T-helper 1 cell treated with Interleukin-12 subunit alpha and Interleukin-12 subunit beta and Interleukin-4 antibody, amounts not matched to agents 30 ng/mL and 1 ng/mL, for 36 hours (primary cell): Measurements from ENCODE around the gene UBA1. TPM values are rescaled to one million over a fixed set of nuclear protein-coding genes. Genes with fewer than 3 reads are reported as not detected.

Experiments
- intact Hi-C: fragments of 100-400 bp; cut with micrococcal nuclease; formaldehyde crosslinking; loops from one replicate; pipeline ENCODE4 v1.15.1; 2024
- total RNA-seq: library from RNA; stranded (reverse); gene quantifications from 2 replicates; pipeline ENCODE4 v1.2.3, GENCODE V29; 2022

Gene UBA1
- 183 and 186 TPM in 2 replicates for total RNA-seq

GRCh38 chrX:47193475-47194193 lies at the start of gene UBA1:
Gene UBA1 (plus strand): TSS chrX:47193829. CDS start chrX:47198803, 4,974 bp downstream.
- intact Hi-C loops = loop anchor here (1.0 to 10.0 kb wide), 17 partner anchors 24 to 1331 kb away; partner anchors contain the start of genes ARAF, EBP, ELK1 and FTSJ1

- intact Hi-C loops = loop anchor here (1.0 to 2.0 kb wide), 3 partner anchors 15 to 693 kb away; partner anchors contain the start of gene ZNF81
These were observed 49.6 kb upstream of the UBA1 start for GRCh38 chrX:47143894-47144625.

GRCh38 chrX:47144626-47145394 lies 48.8 kb upstream of the UBA1 start, which contains the start of the genes NDUFB11 and RBM10:
Gene NDUFB11 (minus strand): TSS chrX:47144702. CDS start chrX:47144679, 23 bp downstream.
Gene RBM10 (plus strand): TSS chrX:47145221. CDS start chrX:47147482, 2,261 bp downstream.
- intact Hi-C loops = loop anchor here (1.0 to 5.0 kb wide), 11 partner anchors 16 to 692 kb away; partner anchors contain the start of genes CDK16, USP11, UXT and ZNF41

- intact Hi-C loops = loop anchor here (1.0 to 5.0 kb wide), 10 partner anchors 45 to 691 kb away; partner anchors contain the start of genes CDK16, USP11, UXT and ZNF41
These were observed 48.1 kb upstream of the UBA1 start for GRCh38 chrX:47145395-47146120.

- intact Hi-C loops = loop anchor here (5.0 kb wide), 1 partner anchor 236 kb away; no protein-coding TSS in a partner anchor
These were observed 47.3 kb upstream of the UBA1 start for GRCh38 chrX:47146121-47146935.

- intact Hi-C loops = loop anchor here (5.0 kb wide), 1 partner anchor 235 kb away; no protein-coding TSS in a partner anchor
These were observed 46.4 kb upstream of the UBA1 start for GRCh38 chrX:47146936-47147859.

GRCh38 chrX:47148946-47149345 lies 44.7 kb upstream of the UBA1 start:
- intact Hi-C loops = loop anchor here (5.0 kb wide), 1 partner anchor 233 kb away; no protein-coding TSS in a partner anchor

- intact Hi-C loops = no loop called here
These were observed 42.2 kb upstream of the UBA1 start for GRCh38 chrX:47151435-47151834.

- intact Hi-C loops = no loop called here
These were observed 36.8 kb upstream of the UBA1 start for GRCh38 chrX:47156611-47157520.

- intact Hi-C loops = no loop called here
These were observed 35.5 kb upstream of the UBA1 start for GRCh38 chrX:47158131-47158530.

GRCh38 chrX:47158781-47159180 lies 34.8 kb upstream of the UBA1 start:
- intact Hi-C loops = no loop called here

- intact Hi-C loops = no loop called here
These were observed 32.8 kb upstream of the UBA1 start for GRCh38 chrX:47160781-47161180.

GRCh38 chrX:47162927-47163583 lies 30.6 kb upstream of the UBA1 start:
- intact Hi-C loops = no loop called here

GRCh38 chrX:47164420-47164819 lies 29.2 kb upstream of the UBA1 start:
- intact Hi-C loops = no loop called here

GRCh38 chrX:47166126-47166525 lies 27.5 kb upstream of the UBA1 start:
- intact Hi-C loops = no loop called here

- intact Hi-C loops = no loop called here
These were observed 25.0 kb upstream of the UBA1 start for GRCh38 chrX:47168495-47169073.
